Right renal pelvis (tissue), 4 donors: Measurements from ENCODE around the gene TUBA4B. TPM values are rescaled to one million over a fixed set of nuclear protein-coding genes. Genes with fewer than 3 reads are reported as not detected.
"Not testable (repeated sequence)": the region's sequence is repeated elsewhere in the genome, so short reads cannot be mapped to it uniquely, and the experiment has no call there.

ENCODE experiments used
- DNase-seq, 4 donors: peaks; one replicate each; pipeline ENCODE4 v3.0.0-alpha.2; 2013; ENCODE audit warnings: low read depth in 4 of 4, low spot score in 3 of 4, missing footprints in 1 of 4
- polyA plus RNA-seq, 4 donors: library from polyadenylated mRNA; unstranded; fragments of 120-200 nt; gene quantifications; one replicate each; pipeline ENCODE4 v1.2.1, GENCODE V29; 2013; ENCODE audit not compliant: insufficient read length in 4 of 4

The TUBA4B gene
- polyA plus RNA-seq, 4 donors, result 0.87 to 0.97 (median 0.92) TPM

- DNase-seq, result no peak
Measured at GRCh38 chr2:219272995-219273394, 20.0 kb downstream of the TUBA4B start.

- DNase-seq, result no peak
Measured at GRCh38 chr2:219273937-219274336, 20.9 kb downstream of the TUBA4B start.

GRCh38 chr2:219274361-219274921, 21.4 kb downstream of the TUBA4B start:
- no peak for DNase-seq

GRCh38 chr2:219277703-219278654, 24.9 kb downstream of the TUBA4B start:
- peak in 1 of 4 donors; percentile 77 for DNase-seq

GRCh38 chr2:219278655-219279150, 25.7 kb downstream of the TUBA4B start:
- DNase-seq, result no peak

GRCh38 chr2:219279151-219279915, 26.3 kb downstream of the TUBA4B start, which contains the start of gene DNAJB2:
Gene DNAJB2 (plus strand): TSS chr2:219279366. CDS start chr2:219279834, 468 bp downstream.
- peak; percentile 93 to 97 (median 94) for DNase-seq

GRCh38 chr2:219279916-219280516, 27.0 kb downstream of the TUBA4B start:
- DNase-seq, result no peak

- DNase-seq, result no peak
Measured at GRCh38 chr2:219280651-219281050, 27.6 kb downstream of the TUBA4B start.

GRCh38 chr2:219281588-219281987, 28.5 kb downstream of the TUBA4B start:
- DNase-seq, result no peak

GRCh38 chr2:219282375-219282774, 29.3 kb downstream of the TUBA4B start:
- no peak for DNase-seq

- no peak for DNase-seq
Measured at GRCh38 chr2:219282943-219283581, 30.0 kb downstream of the TUBA4B start.

- DNase-seq, result no peak
Measured at GRCh38 chr2:219284501-219285372, 31.7 kb downstream of the TUBA4B start.

GRCh38 chr2:219285373-219285735, 32.3 kb downstream of the TUBA4B start:
- no peak for DNase-seq

- no peak for DNase-seq
Measured at GRCh38 chr2:219285894-219286425, 32.9 kb downstream of the TUBA4B start.

- no peak for DNase-seq
Measured at GRCh38 chr2:219286436-219287115, 33.5 kb downstream of the TUBA4B start.

GRCh38 chr2:219287116-219287440, 34.0 kb downstream of the TUBA4B start:
- not testable (repeated sequence) for DNase-seq

- no peak for DNase-seq
Measured at GRCh38 chr2:219287580-219288265, 34.7 kb downstream of the TUBA4B start.

- DNase-seq, result no peak
Measured at GRCh38 chr2:219289195-219289536, 36.1 kb downstream of the TUBA4B start.
